ENCODE data around the gene SENP1. TPM values are rescaled to one million over a fixed set of nuclear protein-coding genes. Genes with fewer than 3 reads are reported as not detected.

Gene SENP1
- total RNA-seq, 1 experiment from 2014 or later, result 27.3 TPM

DNA sequence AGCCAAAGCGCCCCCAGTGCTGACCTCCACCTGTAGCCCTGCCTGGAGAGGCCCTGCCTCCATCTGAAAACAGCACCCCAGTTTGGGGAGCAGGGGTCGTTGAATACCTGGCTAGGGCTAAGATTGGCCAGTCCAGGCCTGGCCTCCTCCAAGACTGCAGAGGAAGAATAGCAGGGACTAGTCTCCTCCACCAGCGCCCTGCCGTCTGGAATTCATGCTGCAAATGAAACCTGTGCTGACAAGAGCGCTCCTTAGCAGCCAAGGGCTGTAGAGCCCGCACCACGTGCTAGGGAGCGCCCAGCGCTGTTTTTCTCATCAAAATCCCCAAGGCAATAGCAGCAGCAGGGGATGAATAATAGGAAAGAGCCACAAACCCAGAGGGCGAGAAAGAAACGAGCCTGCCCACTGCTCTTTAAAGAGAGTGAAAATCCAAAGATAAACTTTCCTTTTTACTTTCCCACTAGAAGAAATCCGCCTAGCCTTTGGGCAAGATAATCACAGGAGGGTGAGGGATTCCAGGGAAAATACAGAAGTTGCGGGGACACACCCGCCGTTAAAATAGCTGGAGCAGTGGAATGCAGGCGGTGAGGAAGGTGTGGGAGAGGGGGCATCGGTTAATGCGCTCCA, 104.9 kb downstream of the SENP1 start:
- DNase-seq (ENCODE audit: low spot score), result peak; percentile 59

DNA sequence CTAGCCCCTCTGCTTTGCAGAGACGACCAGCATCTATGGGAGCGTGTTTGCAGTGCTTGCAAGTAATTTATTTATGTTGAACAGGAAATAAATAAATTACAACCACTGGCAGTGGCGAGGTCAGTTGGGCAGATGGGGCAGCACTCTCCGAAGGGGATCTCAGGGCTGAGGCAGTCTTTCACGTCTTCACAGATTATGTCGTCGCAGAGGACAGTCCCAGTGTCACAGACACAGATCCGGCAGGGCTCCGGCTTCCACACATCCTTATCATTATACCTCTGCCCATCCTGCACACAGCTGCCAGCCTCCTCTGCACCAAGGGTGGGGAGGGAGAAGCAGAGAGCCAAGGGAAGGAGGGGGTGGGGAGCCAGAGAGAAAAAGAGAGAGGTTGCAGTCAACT, 106.1 kb downstream of the SENP1 start:
- DNase-seq (ENCODE audit: low spot score), result no peak

DNA sequence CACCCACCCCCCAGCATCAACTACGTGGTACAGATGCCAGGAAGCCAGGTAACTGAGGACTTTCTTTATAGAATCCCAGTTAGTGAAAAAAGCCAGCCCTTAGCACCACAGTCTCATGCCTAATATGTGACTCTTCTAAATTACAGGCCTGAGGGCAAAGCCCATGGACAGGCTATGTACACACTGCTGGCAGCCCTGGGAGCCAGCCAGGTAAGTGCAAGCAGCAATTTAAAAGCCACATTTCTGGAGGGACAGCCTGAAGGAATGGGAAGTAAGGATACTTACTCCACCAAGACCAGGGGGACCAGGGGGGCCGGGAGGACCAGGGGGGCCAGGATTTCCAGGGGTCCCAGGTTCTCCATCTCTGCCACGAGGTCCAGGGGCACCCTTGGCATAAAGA, 108.6 kb downstream of the SENP1 start:
- DNase-seq (ENCODE audit: low spot score), result no peak

DNA sequence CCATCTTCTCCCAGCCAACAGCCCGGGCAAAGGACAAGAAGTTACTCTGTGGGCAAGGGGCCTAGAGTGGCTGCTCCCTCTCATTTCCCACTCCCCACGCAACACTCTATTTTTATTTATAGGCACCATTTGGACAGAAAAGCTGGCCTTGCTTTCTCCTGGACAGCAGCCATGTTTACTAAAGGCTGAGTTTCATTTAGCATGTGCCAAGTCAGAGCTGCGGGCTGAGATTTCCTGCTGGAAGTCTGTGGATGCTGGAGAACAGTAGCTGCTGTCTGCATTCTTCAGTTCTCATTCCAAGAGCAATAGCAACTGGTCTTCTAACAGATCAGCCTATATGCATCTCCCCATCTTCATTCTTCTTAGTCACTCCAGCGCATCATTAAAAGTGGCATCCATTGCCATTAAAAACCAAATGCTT, 109.9 kb downstream of the SENP1 start:
- DNase-seq (ENCODE audit: low spot score), result no peak

DNA sequence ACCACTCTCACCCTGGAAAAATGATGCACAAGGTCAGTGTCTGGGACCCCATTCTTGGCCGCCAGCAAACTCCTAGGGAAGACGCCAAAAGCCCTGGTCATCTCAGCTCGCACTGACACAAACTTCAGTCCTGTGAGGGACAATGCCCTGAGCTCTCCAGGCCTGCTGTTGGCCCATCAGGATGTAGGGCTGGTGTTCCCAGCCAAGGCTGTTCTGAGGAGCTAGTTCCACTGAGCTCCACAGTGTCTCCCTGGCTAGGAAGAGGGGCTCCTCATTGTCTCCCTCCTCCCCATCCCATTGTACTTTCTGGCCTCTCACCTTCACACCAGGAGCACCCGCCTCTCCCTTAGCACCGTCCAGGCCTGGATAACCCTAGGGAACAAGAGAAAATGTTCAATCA, 112.4 kb downstream of the SENP1 start:
- no peak for DNase-seq (ENCODE audit: low spot score)

Other genes with a start within 250 kb of the SENP1 start
- gene VDR, start 201.1 kb downstream of the SENP1 start, total RNA-seq (2014; rRNA removed; shearing (Covaris generic)), result 2.5 and 3.3 TPM in 2 replicates
- gene TMEM106C, start 142.5 kb downstream of the SENP1 start, total RNA-seq (2014; rRNA removed; shearing (Covaris generic)), result 211 and 295 TPM in 2 replicates
- not detected in 2 replicates for gene COL2A1, start 101.6 kb downstream of the SENP1 start, total RNA-seq (2014; rRNA removed; shearing (Covaris generic))
- gene PFKM, start 13.3 kb upstream of the SENP1 start, total RNA-seq (2014; rRNA removed; shearing (Covaris generic)), result 71.9 and 73.6 TPM in 2 replicates
- 15.4 and 17.2 TPM in 2 replicates for gene ASB8, start 51.4 kb upstream of the SENP1 start, total RNA-seq (2014; rRNA removed; shearing (Covaris generic))
- gene CCDC184, start 77.6 kb upstream of the SENP1 start, total RNA-seq (2014; rRNA removed; shearing (Covaris generic)), result 0.29 TPM in 1 of 2 replicates, not detected in the other
- gene OR10AD1, start 97.2 kb upstream of the SENP1 start, total RNA-seq (2014; rRNA removed; shearing (Covaris generic)), result not detected in 2 replicates
- gene ZNF641, start 244.8 kb upstream of the SENP1 start, total RNA-seq (2014; rRNA removed; shearing (Covaris generic)), result 8.4 and 15.1 TPM in 2 replicates